Activated T-helper 2 cell treated with anti-CD3 and anti-CD28 coated beads, Interferon-gamma antibody, Interleukin-2, Interleukin-4, amounts not matched to agents 10 μg/mL and 5 μg/mL and 100 μg/mL, durations not matched to agents 14 hours and 24 hours and 36 hours (primary cell): Measurements from ENCODE around the gene SGCE. TPM values are rescaled to one million over a fixed set of nuclear protein-coding genes. Genes with fewer than 3 reads are reported as not detected.

Experiments used
- DNase-seq: peaks from one replicate; pipeline ENCODE4 v3.0.0; 2021; ENCODE audit warnings: low spot score
- H3K27ac Mint-ChIP-seq: one replicate; pipeline ENCODE4 v1.8.0; 2021; ENCODE audit warnings: mixed read lengths
- H3K27me3 Mint-ChIP-seq: one replicate; pipeline ENCODE4 v1.8.0; 2021; ENCODE audit warnings: low read depth, mixed read lengths
- H3K36me3 Mint-ChIP-seq: one replicate; pipeline ENCODE4 v1.8.0; 2021; ENCODE audit warnings: low read depth, mixed read lengths
- H3K4me1 Mint-ChIP-seq: one replicate; pipeline ENCODE4 v1.8.0; 2021; ENCODE audit warnings: low read depth, mixed read lengths
- H3K4me3 Mint-ChIP-seq: one replicate; pipeline ENCODE4 v1.8.0; 2021; ENCODE audit warnings: low read depth, mild to moderate bottlenecking, moderate library complexity, mixed read lengths
- H3K9me3 Mint-ChIP-seq: one replicate; pipeline ENCODE4 v1.8.0; 2021; ENCODE audit warnings: mixed read lengths
- intact Hi-C: fragments of 100-400 bp; cut with micrococcal nuclease; formaldehyde crosslinking; loops from one replicate; pipeline ENCODE4 v1.15.1; 2023
- total RNA-seq: library from RNA; stranded (reverse); gene quantifications from 2 replicates; pipeline ENCODE4 v1.2.3, GENCODE V29; 2022

Gene SGCE
- total RNA-seq, 1 donor from 2014 or later: 2.0 TPM

DNA sequence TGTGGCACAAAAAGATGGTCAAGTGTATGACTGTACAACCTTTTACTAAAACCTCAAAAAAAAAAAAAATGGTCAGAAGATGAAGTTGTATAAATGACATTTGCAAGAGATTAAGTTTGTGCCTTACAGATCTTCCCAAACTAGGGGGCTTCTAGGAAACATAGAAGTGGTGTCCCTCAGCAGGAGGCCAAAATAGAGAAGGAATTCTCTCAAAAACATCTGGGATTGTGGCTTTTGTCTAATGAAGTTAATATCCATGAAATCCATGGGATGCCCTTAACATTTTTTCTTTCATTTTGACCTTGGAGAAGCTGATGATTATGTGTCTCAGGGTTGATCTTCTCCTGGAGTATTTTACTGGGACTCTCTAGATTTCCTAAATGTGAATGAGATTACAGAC lies 84.1 kb downstream of the SGCE start:
- peaks cover 27% of the 10 kb centered on the region for H3K9me3 Mint-ChIP-seq
- intact Hi-C loops: no loop called here
- H3K4me1 Mint-ChIP-seq: no peaks in the 10 kb centered on the region
- no peak for DNase-seq
- no peak overlapping the region for H3K4me3 Mint-ChIP-seq
- no peak overlapping the region for H3K27ac Mint-ChIP-seq
- no peaks in the 10 kb centered on the region for H3K27me3 Mint-ChIP-seq
- peaks cover 28% of the 10 kb centered on the region for H3K36me3 Mint-ChIP-seq

DNA sequence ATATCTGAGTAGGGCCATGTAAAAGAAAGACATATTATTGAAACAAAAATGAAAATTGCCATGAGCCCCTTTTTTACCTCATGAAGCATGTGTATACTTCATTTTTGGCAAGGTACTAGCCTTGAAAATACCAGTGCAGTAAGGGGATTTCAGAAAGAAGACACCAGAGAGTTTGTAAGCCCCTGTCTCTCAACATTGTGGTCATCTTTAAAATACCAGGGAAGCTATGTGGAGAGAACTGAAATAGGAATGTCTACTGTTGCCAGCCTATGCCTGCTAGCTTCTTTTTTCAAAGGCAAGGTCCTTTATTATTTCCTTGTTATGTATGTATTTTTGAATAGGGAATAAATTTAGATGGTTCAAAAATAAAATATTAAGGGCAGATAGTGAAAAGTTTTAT lies 88.5 kb downstream of the SGCE start:
- intact Hi-C loops: no loop called here

DNA sequence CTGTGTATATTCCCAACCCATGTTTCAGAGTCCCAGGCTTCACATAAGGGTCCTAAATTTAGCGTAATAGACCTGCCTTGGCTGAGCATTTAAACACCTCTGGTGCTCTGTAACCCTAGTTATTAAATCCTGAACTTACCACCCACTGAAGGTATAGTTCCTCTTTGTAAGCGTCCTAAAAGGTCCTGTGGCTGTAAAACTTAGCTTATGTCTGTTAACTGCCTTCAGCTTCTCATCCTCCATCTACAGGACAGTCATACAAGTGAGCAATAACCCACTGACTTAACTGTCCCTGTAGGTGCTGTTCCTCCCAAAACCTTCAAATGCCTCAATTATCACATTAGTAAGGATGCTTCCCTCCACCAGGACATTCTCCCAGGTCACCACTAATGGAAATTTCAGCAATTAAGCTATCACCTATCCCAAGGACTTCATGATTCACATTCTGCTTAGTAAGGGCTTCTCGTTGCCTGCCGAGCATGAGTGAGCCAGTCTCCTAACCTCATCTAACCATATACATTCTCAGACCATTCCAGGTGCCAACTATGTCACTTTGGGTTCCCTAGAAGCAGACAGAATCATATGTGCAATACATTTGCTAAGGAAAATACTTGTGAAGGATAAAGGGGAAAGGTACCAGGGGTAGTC lies 90.6 kb downstream of the SGCE start:
- H3K27ac Mint-ChIP-seq: no peak overlapping the region
- H3K36me3 Mint-ChIP-seq: no peaks in the 10 kb centered on the region
- H3K4me3 Mint-ChIP-seq: no peak overlapping the region
- intact Hi-C loops: no loop called here
- peaks cover 6% of the 10 kb centered on the region for H3K9me3 Mint-ChIP-seq
- H3K27me3 Mint-ChIP-seq: no peaks in the 10 kb centered on the region
- no peaks in the 10 kb centered on the region for H3K4me1 Mint-ChIP-seq
- no peak for DNase-seq

More for the DNA sequence above, 88.5 kb downstream of the SGCE start:
- Mint-ChIP-seq H3K36me3 (peaks cover 5% of the 10 kb centered on the region), H3K4me3 (no peak overlapping the region), H3K27ac (no peak overlapping the region), H3K4me1 (no peaks in the 10 kb centered on the region), H3K9me3 (peaks cover 6% of the 10 kb centered on the region), H3K27me3 (no peaks in the 10 kb centered on the region)
- no peak for DNase-seq

DNA sequence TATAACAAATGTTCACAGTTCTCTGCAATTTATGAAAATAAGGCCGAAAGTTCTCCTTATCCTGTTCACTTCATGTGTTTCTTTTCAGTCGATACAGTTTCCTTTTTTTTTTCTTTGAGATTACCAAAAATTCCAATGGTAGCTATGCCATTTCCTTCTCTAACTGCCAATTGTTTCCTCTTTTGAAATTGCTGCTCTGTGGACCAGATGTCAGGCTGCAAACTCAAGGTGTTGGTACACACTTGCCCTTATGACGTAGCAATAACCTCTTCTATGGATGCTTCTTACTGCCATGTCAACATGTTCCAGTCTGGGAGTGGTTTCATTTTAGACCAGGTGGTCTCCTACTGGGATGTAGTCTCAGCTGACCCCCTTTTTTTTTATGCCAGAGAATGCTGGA lies 93.4 kb downstream of the SGCE start:
- no peak for DNase-seq
- Mint-ChIP-seq H3K27ac (no peak overlapping the region), H3K27me3 (no peaks in the 10 kb centered on the region), H3K4me3 (no peak overlapping the region), H3K9me3 (no peaks in the 10 kb centered on the region), H3K36me3 (no peaks in the 10 kb centered on the region), H3K4me1 (no peaks in the 10 kb centered on the region)
- intact Hi-C loops: no loop called here

DNA sequence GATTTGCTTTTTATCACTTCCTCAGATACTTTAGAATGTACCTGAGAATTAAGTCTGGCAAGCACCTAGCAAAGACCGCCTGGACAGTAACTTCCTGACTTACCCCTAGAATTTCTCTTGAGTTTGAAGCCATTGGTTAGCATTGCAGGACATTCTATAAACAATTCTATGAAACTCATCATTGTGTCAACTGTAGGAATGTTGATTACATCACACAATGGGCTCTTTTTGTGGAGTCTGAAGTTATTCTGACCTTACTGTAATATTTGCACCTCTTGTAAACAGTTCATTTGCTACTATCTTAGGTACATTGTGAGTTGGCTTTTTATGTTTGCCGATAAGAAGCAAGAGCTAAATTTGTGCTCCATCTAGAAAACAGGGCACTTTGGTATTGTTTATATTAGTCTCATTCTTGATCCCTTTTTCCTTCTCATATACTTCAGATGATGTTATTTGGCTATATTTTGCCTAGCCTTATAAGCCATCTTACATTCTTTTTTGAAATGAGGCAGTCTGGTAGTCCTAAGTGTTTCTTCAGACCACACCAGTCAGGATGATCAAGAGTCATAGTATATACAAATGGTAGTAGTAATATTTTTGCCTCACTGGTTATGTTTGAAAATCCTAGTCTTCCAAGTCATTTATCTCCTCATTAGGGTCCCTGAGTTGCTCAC lies 94.0 kb downstream of the SGCE start:
- intact Hi-C loops: no loop called here
- Mint-ChIP-seq H3K27ac (no peak overlapping the region), H3K27me3 (no peaks in the 10 kb centered on the region), H3K4me3 (no peak overlapping the region), H3K36me3 (no peaks in the 10 kb centered on the region), H3K4me1 (no peaks in the 10 kb centered on the region), H3K9me3 (no peaks in the 10 kb centered on the region)
- no peak for DNase-seq

DNA sequence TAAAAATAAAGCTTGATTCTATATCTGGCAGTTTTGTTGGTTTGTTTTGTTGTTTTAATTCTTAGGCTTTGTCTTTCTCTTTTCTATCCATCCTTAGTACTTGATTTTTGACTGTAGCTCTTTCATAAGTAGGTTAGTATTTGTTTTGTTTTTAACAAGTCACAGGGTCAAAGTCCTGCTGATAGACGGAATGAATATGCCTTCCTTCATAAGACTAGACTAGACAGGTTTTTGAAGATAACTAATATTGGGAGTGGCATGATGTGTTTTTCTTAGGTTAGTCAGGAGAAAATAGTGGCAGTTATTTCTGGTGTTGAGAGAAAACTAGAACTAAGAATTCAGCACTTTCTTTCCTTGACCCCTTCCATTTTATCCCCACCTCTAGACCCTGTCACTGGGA lies 96.0 kb downstream of the SGCE start:
- Mint-ChIP-seq H3K4me3 (no peak overlapping the region), H3K36me3 (peaks cover 9% of the 10 kb centered on the region), H3K4me1 (no peaks in the 10 kb centered on the region), H3K27me3 (no peaks in the 10 kb centered on the region), H3K9me3 (no peaks in the 10 kb centered on the region), H3K27ac (no peak overlapping the region)
- intact Hi-C loops: no loop called here
- no peak for DNase-seq

DNA sequence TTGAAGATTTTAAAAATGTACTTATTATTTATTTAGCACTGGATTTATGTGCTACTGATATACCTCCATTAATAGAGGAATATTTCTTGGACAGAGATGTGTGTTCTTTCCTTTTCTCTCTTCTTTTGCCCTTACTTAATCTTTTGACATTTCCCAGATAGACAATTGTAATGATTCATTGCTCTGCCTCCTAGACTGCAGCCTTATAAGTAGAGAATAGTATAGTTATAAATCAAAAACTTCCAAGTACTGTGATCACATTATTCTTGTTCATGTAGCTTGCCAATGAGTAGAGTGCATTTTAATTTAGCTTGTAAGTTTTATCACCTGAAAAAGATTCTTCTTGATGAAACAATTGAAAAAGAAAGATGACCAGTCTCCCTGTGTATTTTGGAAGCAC lies 98.7 kb downstream of the SGCE start:
- DNase-seq: no peak
- Mint-ChIP-seq H3K4me3 (no peak overlapping the region), H3K27me3 (no peaks in the 10 kb centered on the region), H3K9me3 (no peaks in the 10 kb centered on the region), H3K27ac (no peak overlapping the region), H3K4me1 (no peaks in the 10 kb centered on the region), H3K36me3 (peaks cover 21% of the 10 kb centered on the region)
- intact Hi-C loops: no loop called here

DNA sequence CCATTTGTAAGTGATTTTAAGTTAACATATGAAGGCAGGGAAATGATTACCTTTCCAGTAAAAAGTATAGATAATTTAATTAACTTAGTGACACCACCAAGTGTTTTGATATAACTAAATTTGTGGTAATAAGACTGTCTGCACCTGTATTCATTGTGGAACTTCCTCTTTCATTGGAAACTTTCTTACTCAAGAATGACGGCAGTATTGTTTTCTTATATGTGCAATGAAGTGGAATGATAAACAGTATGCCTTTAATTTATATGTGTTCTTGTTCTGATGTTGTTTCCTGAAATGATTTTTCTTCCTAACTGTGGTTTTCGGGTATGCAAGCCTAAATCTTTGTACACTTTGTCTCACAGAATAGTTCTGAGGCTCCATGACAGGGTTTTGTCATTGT lies 99.9 kb downstream of the SGCE start:
- no peak overlapping the region for H3K4me3 Mint-ChIP-seq
- no peaks in the 10 kb centered on the region for H3K4me1 Mint-ChIP-seq
- intact Hi-C loops: no loop called here
- no peak for DNase-seq
- H3K27me3 Mint-ChIP-seq: no peaks in the 10 kb centered on the region
- no peaks in the 10 kb centered on the region for H3K9me3 Mint-ChIP-seq
- peaks cover 22% of the 10 kb centered on the region for H3K36me3 Mint-ChIP-seq
- no peak overlapping the region for H3K27ac Mint-ChIP-seq

DNA sequence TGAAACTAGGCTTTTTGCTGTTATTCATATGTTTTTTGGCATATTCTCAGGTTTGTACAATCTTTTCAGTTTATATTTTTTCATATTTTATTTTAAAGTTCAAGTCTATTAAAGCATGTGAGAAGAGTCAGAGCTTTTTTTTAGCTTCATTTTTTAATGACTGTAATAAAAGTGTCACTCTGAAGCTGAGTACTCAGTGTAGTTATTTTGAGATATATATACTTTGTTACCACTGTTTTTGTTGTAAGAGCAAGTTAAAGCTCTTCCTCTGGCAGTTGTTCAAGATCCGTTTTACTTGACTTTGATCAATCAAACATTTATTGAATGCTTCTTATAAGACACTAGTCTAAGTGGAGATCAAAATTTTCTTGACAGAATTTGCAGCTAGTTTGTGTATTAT lies 108.8 kb downstream of the SGCE start:
- Mint-ChIP-seq H3K9me3 (no peaks in the 10 kb centered on the region), H3K27ac (no peak overlapping the region), H3K4me3 (no peak overlapping the region), H3K27me3 (no peaks in the 10 kb centered on the region), H3K36me3 (peaks cover 5% of the 10 kb centered on the region), H3K4me1 (no peaks in the 10 kb centered on the region)
- intact Hi-C loops: no loop called here
- DNase-seq: no peak

DNA sequence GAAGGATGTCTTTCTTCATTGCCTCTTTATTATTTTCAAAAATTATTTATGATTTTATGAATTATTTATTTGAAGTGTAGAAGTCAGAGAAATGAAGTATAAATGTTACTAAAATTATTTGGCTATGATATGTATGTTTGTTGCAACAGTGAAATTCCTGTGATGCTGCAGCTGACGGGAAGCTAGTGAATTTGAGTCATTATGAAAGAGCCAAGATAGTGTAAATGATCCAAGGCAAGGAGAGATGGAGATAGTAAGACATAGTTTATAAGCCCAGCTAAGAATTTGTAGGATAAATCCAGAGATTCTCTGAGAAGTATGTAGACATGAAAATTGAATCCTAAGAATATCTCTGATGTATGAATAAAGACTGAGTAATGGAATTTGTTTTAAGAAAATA lies 115.5 kb downstream of the SGCE start:
- no peak for DNase-seq
- H3K27ac Mint-ChIP-seq: no peak overlapping the region
- no peaks in the 10 kb centered on the region for H3K27me3 Mint-ChIP-seq
- no peaks in the 10 kb centered on the region for H3K4me1 Mint-ChIP-seq
- intact Hi-C loops: no loop called here
- H3K9me3 Mint-ChIP-seq: no peaks in the 10 kb centered on the region
- no peak overlapping the region for H3K4me3 Mint-ChIP-seq
- H3K36me3 Mint-ChIP-seq: peaks cover 7% of the 10 kb centered on the region

Other genes starting within 250 kb of the SGCE start
- gene CASD1, start 146.3 kb downstream of the SGCE start, total RNA-seq: 17.7 and 21.3 TPM in 2 replicates